HL-60/S4 (cell line): ENCODE measurements around the gene KLF15.

Experiments
- in situ Hi-C: fragments of 300-500 bp; cut with MboI; formaldehyde crosslinking; loops from 2 replicates; pipeline ENCODE4 v1.14.3; 2022; ENCODE audit warnings: low sequenced_read_pairs

Gene KLF15

DNA sequence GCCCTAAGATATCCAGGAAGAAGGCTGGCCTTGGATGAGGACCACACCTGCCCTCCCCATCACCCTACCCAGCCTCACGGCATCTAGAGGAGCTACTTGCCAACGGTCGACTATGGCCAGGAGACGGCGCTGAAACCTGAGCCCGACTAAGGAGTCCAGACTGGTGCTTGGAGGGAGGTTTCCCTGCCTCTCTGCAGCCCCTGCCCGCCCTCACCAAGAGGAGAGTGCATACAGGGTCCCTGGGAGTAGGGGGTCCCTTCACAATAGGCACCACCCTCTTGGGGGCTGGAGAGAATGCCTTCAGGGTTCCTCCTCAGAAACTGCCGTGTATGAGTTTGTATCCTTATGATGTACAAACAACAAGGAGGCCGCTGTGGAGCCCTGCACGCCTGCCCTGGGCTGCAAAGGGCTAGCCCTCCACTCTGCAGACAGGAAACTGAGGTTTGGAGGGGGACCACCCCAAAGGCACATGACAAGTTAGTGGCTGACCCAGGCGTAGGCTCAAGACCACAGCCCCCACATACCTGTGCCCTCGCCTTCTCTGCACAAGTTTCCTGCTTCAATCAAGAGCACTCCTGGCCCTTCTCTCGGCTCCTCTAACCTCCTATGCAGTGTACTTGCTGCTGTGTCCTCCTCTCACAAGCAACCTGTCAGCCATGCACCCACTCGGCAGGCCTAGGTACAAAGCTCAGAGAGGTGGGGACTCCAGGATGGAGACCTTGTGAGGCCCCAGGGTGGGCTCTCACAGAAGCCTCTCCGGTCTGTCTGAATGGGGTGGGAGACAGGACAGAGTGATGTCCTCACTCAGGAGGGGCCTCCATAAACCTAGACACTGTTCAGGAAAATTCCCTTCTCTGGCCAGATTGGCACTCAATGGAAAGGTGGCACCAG lies 7.4 kb downstream of the KLF15 start:
- in situ Hi-C loops, result no loop called here

- in situ Hi-C loops, result no loop called here
These were observed 8.1 kb downstream of the KLF15 start for GRCh38 chr3:126349071-126349470.

DNA sequence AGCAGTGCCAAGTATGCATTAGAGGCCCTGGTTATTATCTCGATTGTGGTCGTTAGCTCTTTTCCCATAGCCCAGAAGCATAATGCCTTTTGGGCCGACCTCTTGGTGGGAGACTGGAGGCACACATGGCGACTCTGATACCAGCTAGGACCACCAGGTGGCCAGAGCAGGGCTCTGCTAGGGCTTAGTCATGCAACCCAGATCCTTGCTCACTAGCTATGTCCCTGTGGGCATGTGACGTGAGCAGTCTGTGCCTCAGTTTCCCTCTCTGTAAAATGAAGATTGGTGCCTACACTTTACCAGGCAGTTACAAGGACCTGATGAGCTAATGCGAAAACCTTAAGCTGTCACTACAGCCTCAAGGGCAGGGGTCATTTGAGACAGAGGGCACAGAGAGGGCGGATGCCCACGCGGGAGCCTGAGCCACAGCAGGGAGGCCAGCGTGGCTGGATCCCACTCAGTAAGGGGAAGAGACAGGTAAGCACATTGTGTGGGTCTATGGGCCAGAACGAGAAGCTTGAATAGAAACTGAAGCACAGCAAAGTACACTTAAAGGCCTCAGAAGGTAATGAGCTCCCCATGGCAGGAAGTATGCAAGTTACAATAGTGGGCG lies 8.8 kb downstream of the KLF15 start:
- in situ Hi-C loops, result no loop called here

- in situ Hi-C loops, result no loop called here
These were observed 9.6 kb downstream of the KLF15 start for GRCh38 chr3:126347543-126348161.

- in situ Hi-C loops, result no loop called here
These were observed 10.7 kb downstream of the KLF15 start for GRCh38 chr3:126346466-126346865.

DNA sequence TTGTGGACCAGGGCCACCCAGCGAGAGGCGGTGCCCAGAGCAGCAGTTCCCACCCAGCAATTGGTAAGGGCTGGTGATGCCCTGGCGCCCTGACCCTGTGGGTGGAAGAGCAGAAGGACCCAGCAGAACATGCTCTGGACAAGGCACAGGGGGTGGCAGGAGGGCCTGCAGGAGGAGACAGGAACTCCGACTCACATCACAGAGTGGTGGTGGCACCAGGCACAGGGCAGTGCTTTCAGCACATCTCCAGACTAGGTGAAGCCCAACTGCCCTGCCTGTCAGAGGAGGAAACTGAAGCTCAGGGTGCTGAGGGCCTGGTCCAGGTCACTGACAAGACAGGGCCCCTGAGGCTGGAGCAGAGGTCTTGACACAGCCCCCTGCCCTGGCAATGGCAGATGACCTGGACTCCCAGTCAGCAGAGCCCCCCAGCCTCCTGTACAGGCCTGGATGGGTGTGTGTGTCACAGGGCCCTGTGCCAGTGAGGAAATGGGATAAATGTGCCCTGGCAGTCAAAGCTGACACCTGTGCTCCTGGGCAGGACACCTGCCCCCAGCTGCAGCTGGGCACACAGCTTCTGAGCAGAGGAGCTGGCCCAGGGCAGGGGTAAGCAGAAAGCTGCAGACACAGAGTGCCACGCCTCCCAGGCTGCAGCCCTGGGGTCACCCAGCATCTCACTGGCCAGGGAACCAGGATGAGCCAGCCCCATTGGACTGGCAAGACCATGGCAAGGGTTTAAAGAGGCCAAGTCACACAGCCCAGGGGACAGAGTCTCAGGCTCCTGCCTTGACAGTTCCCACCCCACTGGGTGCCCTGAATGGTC lies 11.4 kb downstream of the KLF15 start:
- in situ Hi-C loops, result no loop called here

DNA sequence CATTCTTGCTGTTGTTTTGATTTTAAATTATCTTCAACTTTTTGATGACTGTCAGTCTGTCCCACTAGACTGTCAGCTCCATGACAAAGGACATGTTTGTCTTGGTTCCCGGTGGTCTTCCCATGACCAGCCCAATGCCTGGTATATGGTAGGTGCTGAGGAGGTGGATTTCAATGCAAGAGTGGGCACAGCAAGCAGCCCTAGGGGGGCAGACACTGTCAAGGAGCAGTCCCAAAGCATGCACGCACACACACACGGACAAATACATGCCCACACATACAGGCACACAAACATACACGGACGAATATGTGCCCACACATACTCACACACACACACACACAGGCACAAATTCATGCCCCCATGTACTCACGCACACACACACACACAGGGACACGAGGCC lies 12.0 kb downstream of the KLF15 start:
- in situ Hi-C loops, result no loop called here

DNA sequence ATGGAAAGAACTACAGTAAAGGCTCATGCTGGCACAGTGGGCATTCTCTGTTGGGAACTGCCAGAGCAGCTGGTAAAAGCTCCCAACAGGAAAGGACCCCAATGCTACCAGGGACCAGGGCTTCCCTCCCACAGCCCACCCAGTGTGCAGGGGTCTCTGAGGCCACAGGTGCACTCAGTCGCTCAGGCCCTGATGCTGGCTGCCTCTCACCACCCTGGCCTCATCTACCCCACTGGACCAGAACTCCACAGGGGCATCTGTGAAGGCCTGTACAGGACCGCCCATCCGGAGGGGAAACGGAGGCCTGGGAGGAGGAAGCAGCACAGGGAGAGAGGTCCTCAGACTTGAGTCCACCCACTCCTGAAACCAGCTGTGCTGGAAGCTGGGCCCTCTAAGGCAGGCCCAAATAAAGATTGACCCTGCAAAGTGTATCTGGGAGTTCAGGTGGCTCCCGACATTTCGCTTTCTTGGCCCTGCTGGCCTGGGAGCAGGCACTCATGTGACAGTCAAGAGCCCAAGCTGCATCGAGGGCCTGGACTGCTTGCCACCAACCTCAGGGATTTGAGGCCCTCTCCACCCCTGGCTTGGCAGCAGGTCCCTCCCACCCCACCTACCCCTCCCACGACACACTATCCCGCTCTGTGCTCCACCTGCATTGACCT lies 12.7 kb downstream of the KLF15 start:
- in situ Hi-C loops, result no loop called here

DNA sequence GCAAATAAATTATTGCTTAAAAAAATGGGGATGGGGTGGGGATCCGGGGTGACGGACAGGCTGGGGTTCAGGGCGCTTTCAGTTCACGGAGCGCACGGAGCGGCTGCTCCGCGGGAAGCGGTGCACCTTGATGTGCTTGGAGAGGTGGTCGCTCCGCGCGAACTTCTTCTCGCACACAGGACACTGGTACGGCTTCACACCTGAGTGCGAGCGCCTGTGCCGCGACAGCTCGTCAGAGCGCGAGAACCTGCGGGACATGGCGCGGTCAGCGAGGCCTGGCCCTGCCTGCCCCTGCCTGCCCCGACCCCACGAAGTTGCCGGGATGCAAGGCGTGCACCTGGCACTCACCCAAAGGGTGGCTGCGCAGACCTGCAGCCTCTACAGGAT lies 13.6 kb downstream of the KLF15 start:
- in situ Hi-C loops, result no loop called here

- in situ Hi-C loops, result no loop called here
These were observed 14.1 kb downstream of the KLF15 start for GRCh38 chr3:126342991-126343648.

DNA sequence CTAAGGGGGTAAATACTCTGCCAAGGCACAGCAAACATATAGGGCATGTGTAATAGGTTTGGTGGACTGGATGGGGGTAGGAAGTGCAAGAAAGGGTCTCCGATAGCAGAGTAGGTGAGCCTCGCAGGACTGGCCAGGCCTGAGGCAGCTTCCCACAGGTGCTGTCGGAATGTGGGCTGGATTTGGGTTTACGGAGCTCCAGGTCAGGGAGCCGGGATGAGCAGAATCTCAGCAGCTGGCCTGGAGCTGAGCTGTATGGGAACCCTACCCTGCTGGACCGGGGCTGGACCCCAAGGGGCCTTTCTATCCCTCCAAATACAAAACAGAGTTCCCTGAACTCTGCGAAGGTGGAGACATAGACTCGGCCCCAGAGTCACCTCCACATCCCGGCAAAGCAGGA lies 15.0 kb downstream of the KLF15 start:
- in situ Hi-C loops, result no loop called here

- in situ Hi-C loops, result no loop called here
These were observed 15.5 kb downstream of the KLF15 start for GRCh38 chr3:126341755-126342150.

DNA sequence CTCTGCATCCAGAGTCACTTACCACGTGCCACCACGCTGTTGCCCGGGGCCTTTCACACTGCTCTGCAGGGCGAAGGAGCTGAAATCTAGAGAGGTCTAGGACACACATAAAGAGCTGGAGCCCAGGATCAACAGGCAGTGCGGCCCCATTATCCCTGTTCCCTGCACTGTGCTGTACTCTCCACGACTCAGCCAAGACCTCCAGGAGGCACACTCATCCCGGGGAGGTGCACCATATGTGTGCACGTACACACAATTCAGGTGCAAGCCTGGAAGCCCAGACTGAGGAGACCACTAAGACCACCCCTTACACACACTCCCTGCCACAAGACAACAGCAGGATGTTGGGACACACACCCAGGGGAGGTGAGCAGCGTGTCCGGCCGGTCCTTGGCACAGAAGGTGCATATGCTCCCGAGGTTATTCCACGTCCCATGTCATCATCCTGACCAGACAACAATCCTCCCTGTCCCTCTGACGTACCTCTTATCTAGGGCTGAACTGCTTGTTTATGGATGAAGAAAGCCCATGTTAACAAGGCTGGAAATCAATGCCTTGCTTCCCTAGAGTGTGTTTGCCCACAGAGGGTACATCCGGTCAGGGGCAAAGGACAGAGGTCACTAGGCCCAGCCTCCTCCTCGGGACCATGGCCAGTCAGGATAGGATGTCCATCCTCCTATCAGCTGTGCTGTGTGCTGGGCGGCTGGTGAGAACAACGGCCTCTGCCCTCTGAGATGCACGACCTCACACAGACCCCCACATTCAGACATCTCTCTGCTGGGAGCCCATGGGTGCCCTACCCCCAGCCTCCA lies 16.1 kb downstream of the KLF15 start:
- in situ Hi-C loops, result no loop called here

DNA sequence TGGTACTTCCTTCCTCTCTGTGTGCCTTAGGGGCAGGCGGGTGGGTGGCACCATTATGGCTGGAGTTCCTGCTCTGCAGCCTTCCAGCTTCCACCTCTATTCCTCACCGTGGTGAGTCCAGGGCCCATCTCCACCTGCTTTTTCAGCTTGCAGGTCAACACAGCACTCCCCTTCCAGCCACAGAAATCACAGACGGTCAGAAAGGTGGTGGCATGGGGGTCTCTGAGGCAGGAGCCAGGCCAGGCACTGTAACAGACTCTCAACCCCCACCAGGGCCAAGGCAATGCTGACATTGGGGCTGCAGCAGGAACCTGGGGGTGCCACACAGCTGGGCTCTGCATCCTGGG lies 16.6 kb downstream of the KLF15 start:
- in situ Hi-C loops, result no loop called here

GRCh38 chr3:126340081-126340511 lies 17.1 kb downstream of the KLF15 start:
- in situ Hi-C loops, result no loop called here

GRCh38 chr3:126339466-126339865 lies 17.7 kb downstream of the KLF15 start:
- in situ Hi-C loops, result no loop called here

DNA sequence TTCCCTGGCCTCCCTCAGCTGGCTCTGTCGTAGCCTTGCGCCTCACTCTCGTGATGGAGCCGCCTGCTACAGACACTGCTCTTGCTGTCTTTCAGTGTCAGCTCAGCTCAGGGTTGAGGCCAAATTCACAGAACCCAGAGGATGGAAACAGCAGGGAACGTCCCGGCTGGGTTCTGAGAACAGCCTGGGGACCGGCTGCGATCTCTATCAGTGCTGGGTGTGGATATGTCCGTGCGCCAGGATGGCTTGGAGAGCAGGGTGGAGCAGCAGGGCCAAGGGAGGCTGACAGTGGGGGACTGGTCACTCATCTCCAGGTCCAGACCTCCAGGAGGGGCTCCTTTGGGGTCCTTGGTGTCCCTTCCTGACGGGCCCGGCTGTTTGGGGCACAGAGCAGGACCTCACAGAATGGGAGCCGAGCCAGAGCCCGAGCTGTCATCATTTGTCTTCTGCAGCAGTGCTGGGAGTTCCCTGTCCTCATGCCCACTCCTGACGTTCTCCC lies 18.4 kb downstream of the KLF15 start:
- in situ Hi-C loops, result no loop called here

DNA sequence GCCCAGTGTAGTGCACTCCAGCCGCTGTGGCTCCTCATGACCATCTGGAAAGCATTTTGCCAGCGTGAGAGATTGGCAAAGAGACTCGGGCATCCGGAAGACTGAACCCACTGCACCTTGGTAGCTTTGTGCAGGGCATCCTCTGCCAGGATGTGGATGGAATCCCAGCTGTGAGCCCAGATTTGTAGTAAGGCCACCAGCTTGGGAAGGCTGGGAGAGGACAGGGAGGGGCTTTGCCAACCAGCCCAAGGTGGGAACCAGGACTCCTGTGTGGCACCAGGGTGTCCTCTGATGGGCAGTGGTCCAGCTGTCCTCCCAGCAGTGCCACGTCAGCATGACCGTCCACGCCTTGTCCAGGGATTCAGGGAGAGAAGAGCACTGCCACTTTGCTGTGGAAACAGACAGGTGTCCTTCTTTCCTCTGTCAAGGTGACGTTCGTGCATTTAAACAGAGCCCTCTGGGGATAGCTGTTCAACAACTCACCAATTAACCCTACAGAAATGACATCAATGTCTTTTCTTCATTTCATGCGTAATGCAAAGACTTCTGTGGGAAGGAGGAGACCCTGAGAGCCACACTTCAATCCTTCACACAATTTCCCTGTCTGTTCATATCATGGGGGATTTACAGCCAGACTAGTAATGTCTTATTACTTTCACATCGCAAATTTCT lies 19.1 kb downstream of the KLF15 start:
- in situ Hi-C loops, result no loop called here
